GM12892 (cell line): Measurements from ENCODE around the gene TXNRD1.

ENCODE experiments used
- POLR2A ChIP-seq: IDR thresholded peaks from 2 replicates; pipeline ENCODE4 v1.6.1; 2011; ENCODE audit warnings: low read depth, low read length, control low read depth
- POLR2AphosphoS5 ChIP-seq: IDR thresholded peaks from 2 replicates; pipeline ENCODE4 v1.6.1; 2011; ENCODE audit warnings: low read depth, low read length, control low read depth

DNA sequence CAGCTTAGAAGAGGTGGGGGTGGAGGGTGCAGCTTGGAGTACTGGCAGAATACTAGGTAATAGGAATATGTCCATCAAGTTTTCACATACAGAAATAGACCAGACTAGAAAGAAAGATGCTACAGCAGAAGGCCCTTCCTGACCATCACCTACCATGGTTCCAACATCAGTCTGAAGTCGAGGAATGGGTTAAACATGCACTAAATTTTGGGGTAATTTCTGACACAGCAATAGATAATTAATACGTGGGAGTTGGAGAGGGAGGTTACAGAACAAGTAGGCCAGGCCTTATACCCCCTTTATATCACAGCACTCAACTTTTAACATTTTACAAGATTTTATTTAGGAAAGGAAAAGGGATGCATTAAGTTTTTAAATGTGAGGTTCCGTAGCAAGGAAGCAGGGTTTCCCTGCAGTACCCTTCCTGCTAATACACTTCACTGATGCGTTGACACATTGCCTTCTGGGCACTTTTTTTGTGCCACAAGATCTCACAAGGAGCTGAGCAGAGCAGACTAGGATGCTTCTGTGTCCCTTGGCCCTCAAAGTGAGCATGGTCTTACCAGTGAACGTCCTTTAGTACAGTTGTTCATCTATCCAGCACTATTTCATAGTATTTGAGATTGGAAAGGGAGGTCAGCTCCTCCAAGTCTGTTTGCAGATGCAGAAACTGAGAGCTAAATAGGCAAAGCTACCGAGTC is 138.7 kb downstream of the TXNRD1 start:
- no peak for TF ChIP-seq POLR2AphosphoS5
- TF ChIP-seq POLR2A = no peak
